HPDE6-E6E7 (cell line): ENCODE results near the gene SPSB4.

Source experiments
- DNase-seq: peaks from one replicate; pipeline ENCODE4 v3.0.0; 2011; ENCODE audit warnings: missing footprints; ENCODE audit errors: extremely low spot score

SPSB4 gene

DNA sequence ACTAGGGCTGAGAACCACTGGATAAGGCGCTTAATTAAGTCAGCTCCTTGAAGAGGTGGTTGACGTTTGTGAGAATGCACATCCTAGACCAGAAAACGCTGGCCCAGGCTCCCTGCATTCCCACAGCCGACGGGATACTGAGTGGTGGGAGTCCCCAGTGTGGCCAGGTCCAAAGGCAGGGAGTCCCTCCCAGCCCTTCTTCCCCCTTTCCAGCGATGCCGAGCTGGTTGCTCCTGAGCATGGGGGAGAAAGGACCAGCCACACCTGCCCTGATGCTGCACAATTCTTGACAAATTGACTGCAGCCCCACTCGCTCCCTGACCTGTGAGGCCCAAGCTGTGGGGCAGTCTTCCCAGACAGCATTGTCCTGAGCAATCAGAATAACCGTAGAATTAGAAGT lies 101.0 kb downstream of the SPSB4 start:
- no peak for DNase-seq

- DNase-seq: no peak
These were observed 101.9 kb downstream of the SPSB4 start for GRCh38 chr3:141152801-141153678.

- no peak for DNase-seq
These were observed 102.5 kb downstream of the SPSB4 start for GRCh38 chr3:141153679-141153966.

- no peak for DNase-seq
These were observed 113.7 kb downstream of the SPSB4 start for GRCh38 chr3:141164852-141165251.

DNA sequence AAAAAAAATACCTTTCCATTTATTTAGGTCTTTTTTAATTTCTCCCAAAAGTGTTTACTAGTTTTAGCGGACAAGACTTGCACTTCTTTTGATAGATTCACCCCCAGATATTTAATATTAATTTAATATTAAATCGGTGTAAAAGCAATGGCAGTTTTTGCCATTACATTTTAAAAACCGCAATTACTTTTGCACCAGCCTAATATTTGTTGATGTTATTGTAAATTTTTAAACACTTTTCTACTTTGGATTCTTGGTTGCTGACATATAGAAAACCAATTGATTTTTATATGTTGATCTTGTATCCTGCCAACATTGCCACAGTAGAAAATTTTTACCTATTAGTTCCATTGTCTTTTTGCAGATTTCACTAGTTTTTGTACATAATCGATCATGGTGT lies 116.5 kb downstream of the SPSB4 start:
- no peak for DNase-seq

DNA sequence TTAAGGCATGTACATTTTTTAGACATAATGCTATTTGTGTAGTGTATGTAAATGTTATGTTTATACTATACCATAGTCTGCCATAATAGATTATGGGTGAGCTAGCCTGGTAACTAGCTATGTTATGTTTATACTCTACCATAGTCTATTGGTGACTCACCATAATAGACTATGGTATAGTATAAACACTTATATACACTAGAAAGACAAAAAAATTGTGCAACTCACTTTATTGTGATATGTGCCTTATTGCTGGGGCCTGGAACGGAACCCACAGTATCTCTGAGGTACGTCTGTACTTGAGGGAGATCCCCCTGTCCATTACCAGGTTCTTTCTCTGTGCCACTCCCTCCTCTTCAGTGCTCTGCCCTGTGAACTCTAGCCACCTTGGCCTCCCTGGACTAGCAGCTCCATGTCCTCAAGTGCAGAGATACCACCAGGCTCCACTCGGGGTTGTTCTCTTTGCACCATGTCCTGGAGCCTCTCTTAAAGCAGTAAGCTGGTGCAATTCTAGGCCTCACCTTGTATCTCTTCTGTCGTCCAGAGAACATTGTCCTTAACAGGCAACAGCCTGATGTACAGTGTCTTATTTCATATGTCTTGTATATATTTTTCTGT lies 119.6 kb downstream of the SPSB4 start:
- no peak for DNase-seq

- no peak for DNase-seq
These were observed 123.5 kb downstream of the SPSB4 start for GRCh38 chr3:141174674-141175073.

- no peak for DNase-seq
These were observed 125.6 kb downstream of the SPSB4 start for GRCh38 chr3:141176775-141177174.

GRCh38 chr3:141178026-141178425 lies 126.9 kb downstream of the SPSB4 start:
- no peak for DNase-seq

- no peak for DNase-seq
These were observed 127.4 kb downstream of the SPSB4 start for GRCh38 chr3:141178551-141178950.

DNA sequence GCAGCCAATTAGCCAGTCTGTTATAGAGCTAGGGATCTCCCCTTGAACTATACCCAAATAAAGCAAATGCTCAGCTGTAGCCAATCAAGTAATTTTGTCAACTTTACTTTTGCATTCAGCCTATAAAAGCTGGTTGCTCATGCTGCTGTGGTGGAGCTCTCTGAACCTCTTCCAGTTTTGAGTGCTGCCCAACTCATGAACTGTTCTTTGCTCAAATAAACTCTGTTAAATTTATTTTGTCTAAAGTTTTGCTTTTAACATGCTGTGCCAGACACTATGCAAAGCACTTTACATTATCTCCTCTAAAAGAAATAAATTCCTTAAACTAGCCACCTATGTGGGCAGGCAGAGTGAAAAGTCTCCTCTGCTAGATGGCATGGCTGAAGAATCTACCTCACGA lies 128.8 kb downstream of the SPSB4 start:
- DNase-seq: no peak

- no peak for DNase-seq
These were observed 130.0 kb downstream of the SPSB4 start for GRCh38 chr3:141181196-141181595.

GRCh38 chr3:141181819-141182218 lies 130.7 kb downstream of the SPSB4 start:
- DNase-seq: no peak

GRCh38 chr3:141183606-141184005 lies 132.5 kb downstream of the SPSB4 start:
- DNase-seq: no peak

GRCh38 chr3:141184430-141184829 lies 133.3 kb downstream of the SPSB4 start:
- peak; percentile 50 for DNase-seq

GRCh38 chr3:141191097-141191749 lies 140.1 kb downstream of the SPSB4 start:
- no peak for DNase-seq

- peak; percentile 75 for DNase-seq
These were observed 141.2 kb downstream of the SPSB4 start for GRCh38 chr3:141192345-141192744.

DNA sequence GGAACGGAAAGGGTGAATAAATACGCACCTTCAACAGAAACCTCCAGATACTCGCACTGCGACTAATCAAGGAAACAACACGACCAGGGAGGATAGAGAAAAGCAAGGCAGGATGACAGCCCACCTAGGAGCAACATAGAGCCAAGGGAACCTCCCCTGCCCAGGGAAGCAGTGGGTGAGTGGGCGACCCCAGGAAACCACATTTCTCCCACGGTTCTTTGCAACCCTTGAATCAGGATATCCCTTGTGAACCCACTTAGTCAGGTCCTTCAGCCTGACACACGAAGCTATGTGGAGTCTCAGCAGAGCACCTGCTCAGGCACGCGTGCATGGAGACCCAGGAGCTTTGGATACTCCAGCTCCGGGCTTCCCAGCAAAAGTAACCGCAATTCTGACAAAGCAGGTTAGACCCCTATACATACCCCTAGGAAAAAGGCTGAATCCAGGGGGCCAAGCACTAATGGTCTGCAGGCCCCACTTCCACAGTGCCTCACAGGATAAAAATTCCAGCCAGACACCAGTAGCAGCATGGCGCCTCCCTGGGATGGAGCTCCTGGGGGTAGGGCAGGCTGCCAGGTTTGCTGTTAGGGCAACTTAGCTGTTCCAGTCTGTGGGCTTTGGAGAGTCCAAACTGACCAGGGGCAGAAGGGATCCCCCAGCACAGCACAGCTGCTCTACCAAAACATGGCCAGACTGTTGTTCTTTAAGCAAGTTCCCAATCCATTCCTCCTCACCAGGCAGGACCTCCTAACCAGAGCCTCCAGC lies 142.1 kb downstream of the SPSB4 start:
- DNase-seq: no peak
